ENCODE results near the gene HSD3B2. TPM values are rescaled to one million over a fixed set of nuclear protein-coding genes. Genes with fewer than 3 reads are reported as not detected.

Gene HSD3B2
- polyA plus RNA-seq, 1 donor from 2014 or later, result not detected

- H3K9me3 ChIP-seq (ENCODE audit: low read length), result no peaks in the 10 kb centered on the region
- H3K4me3 ChIP-seq (ENCODE audit: low read length), result no peak overlapping the region
- no peak overlapping the region for H3K4me2 ChIP-seq (ENCODE audit: low read length)
- H3K36me3 ChIP-seq (ENCODE audit: insufficient read depth, low read length), result no peaks in the 10 kb centered on the region
- H3K27me3 ChIP-seq (ENCODE audit: insufficient read depth, low read depth, low read length), result no peaks in the 10 kb centered on the region
- H3K79me2 ChIP-seq (replicated peaks; ENCODE audit: insufficient read depth, low read length), result no peaks in the 10 kb centered on the region
- H4K20me1 ChIP-seq (ENCODE audit: insufficient read depth), result no peaks in the 10 kb centered on the region
- no peaks in the 10 kb centered on the region for H3K9me2 ChIP-seq (ENCODE audit: insufficient read depth, low read length)
- no peak overlapping the region for H3K27ac ChIP-seq (ENCODE audit: low read length)
- H3K9ac ChIP-seq (ENCODE audit: low read length), result no peak overlapping the region
- H3F3A ChIP-seq (ENCODE audit: insufficient read depth, low read length, poor library complexity, severe bottlenecking), result no peaks in the 10 kb centered on the region
- no peak for TF ChIP-seq MXI1 (conservative IDR thresholded peaks at IDR 0.05; ENCODE audit: poor library complexity, severe bottlenecking)
- TF ChIP-seq EZH2 (IDR thresholded peaks at IDR 0.05; ENCODE audit: borderline replicate concordance, insufficient read depth, low read length, poor library complexity, severe bottlenecking), result no peak
- no peak for TF ChIP-seq POLR2AphosphoS5 (IDR thresholded peaks at IDR 0.05)
- TF ChIP-seq TAF1 (IDR thresholded peaks at IDR 0.05; ENCODE audit: low read depth), result no peak
- no peak for TF ChIP-seq REST (IDR thresholded peaks at IDR 0.05; ENCODE audit: borderline replicate concordance)
- H2AFZ ChIP-seq (ENCODE audit: low read depth, low read length), result no peak overlapping the region
Observed at GRCh38 chr1:119449971-119450370, 35.0 kb downstream of the HSD3B2 start.

- H3K27ac ChIP-seq (ENCODE audit: low read length), result no peak overlapping the region
- no peaks in the 10 kb centered on the region for H3K79me2 ChIP-seq (replicated peaks; ENCODE audit: insufficient read depth, low read length)
- no peaks in the 10 kb centered on the region for H3K9me3 ChIP-seq (ENCODE audit: low read length)
- H4K20me1 ChIP-seq (ENCODE audit: insufficient read depth), result no peaks in the 10 kb centered on the region
- no peak overlapping the region for H3K4me2 ChIP-seq (ENCODE audit: low read length)
- H2AFZ ChIP-seq (ENCODE audit: low read depth, low read length), result no peak overlapping the region
- H3K4me3 ChIP-seq (ENCODE audit: low read length), result no peak overlapping the region
- H3K36me3 ChIP-seq (ENCODE audit: insufficient read depth, low read length), result no peaks in the 10 kb centered on the region
- TF ChIP-seq CTCF (IDR thresholded peaks at IDR 0.05; ENCODE audit: poor library complexity, severe bottlenecking) (no peak), RAD21 (conservative IDR thresholded peaks at IDR 0.05) (no peak), EZH2 (IDR thresholded peaks at IDR 0.05; ENCODE audit: borderline replicate concordance, insufficient read depth, low read length, poor library complexity, severe bottlenecking) (no peak), REST (IDR thresholded peaks at IDR 0.05; ENCODE audit: borderline replicate concordance) (no peak), SMC3 (conservative IDR thresholded peaks at IDR 0.05; ENCODE audit: poor library complexity) (no peak)
- H3K9me2 ChIP-seq (ENCODE audit: insufficient read depth, low read length), result no peaks in the 10 kb centered on the region
- H3K9ac ChIP-seq (ENCODE audit: low read length), result no peak overlapping the region
- H3K27me3 ChIP-seq (ENCODE audit: insufficient read depth, low read depth, low read length), result no peaks in the 10 kb centered on the region
- H3F3A ChIP-seq (ENCODE audit: insufficient read depth, low read length, poor library complexity, severe bottlenecking), result no peaks in the 10 kb centered on the region
Observed at GRCh38 chr1:119451158-119451557, 36.2 kb downstream of the HSD3B2 start.
